ENCODE results near the gene ISYNA1. TPM values are rescaled to one million over a fixed set of nuclear protein-coding genes. Genes with fewer than 3 reads are reported as not detected.

Gene ISYNA1
- total and polyA plus RNA-seq, 2 experiments from 2014 or later: 191 to 208 TPM

DNA sequence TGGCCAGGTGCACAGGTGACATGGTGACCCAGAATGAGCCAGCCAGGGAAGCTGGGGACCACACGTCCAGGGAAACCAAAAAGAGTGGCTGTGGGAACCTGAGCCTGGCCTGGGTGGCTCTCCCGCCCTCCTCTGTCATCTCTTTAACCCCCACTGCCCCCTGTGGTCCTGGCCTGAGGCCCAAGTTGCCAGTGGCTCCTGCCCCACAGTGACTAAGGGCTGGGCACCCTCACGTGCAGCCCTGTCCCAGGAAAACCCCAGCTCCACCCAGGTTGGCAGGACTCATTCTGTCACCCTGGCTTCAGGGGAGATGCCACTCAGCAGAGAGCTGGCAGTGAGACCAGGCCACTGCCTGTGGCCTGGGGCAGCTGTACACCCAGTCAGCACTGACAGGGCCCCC is 30.6 kb upstream of the ISYNA1 start:
- Histone ChIP-seq H3K4me1 (ENCODE audit: insufficient read depth) (peaks cover 5% of the 10 kb centered on the region), H2AFZ (no peak overlapping the region), H3K27me3 (ENCODE audit: insufficient read depth) (no peaks in the 10 kb centered on the region), H4K20me1 (replicated peaks; ENCODE audit: insufficient read depth) (peaks cover 10% of the 10 kb centered on the region; the same call in 1 of the 2 replicates), H3K4me2 (no peak overlapping the region), H3K9me2 (ENCODE audit: insufficient read depth) (no peaks in the 10 kb centered on the region), H3K79me2 (replicated peaks; ENCODE audit: insufficient read depth) (no peaks in the 10 kb centered on the region), H3F3A (replicated peaks; ENCODE audit: low read depth) (no peaks in the 10 kb centered on the region; the same call in 1 of the 2 replicates), H3K36me3 (ENCODE audit: insufficient read depth) (no peaks in the 10 kb centered on the region), H3K4me3 (no peak overlapping the region), H3K27ac (ENCODE audit: low read depth) (no peak overlapping the region)
- TF ChIP-seq NANOG (IDR thresholded peaks at IDR 0.05; ENCODE audit: borderline replicate concordance) (no peak), EZH2 (IDR thresholded peaks at IDR 0.05; ENCODE audit: low read depth, unreplicated experiment) (no peak), ZNF114 (CRISPR knock-in tag; IDR thresholded peaks at IDR 0.05) (no peak), STAT1 (IDR thresholded peaks at IDR 0.05; ENCODE audit: unreplicated experiment) (no peak), EZH2phosphoT487 (IDR thresholded peaks at IDR 0.05; ENCODE audit: unreplicated experiment) (no peak), CTCF (conservative IDR thresholded peaks at IDR 0.05; ENCODE audit: low read depth in 2 of 2) (no peak), CREB1 (CRISPR knock-in tag; IDR thresholded peaks at IDR 0.05; ENCODE audit: low read depth) (no peak), ZNF331 (CRISPR knock-in tag; IDR thresholded peaks at IDR 0.05; ENCODE audit: low read depth) (no peak)
- TF ChIP-seq, protein P1, sequence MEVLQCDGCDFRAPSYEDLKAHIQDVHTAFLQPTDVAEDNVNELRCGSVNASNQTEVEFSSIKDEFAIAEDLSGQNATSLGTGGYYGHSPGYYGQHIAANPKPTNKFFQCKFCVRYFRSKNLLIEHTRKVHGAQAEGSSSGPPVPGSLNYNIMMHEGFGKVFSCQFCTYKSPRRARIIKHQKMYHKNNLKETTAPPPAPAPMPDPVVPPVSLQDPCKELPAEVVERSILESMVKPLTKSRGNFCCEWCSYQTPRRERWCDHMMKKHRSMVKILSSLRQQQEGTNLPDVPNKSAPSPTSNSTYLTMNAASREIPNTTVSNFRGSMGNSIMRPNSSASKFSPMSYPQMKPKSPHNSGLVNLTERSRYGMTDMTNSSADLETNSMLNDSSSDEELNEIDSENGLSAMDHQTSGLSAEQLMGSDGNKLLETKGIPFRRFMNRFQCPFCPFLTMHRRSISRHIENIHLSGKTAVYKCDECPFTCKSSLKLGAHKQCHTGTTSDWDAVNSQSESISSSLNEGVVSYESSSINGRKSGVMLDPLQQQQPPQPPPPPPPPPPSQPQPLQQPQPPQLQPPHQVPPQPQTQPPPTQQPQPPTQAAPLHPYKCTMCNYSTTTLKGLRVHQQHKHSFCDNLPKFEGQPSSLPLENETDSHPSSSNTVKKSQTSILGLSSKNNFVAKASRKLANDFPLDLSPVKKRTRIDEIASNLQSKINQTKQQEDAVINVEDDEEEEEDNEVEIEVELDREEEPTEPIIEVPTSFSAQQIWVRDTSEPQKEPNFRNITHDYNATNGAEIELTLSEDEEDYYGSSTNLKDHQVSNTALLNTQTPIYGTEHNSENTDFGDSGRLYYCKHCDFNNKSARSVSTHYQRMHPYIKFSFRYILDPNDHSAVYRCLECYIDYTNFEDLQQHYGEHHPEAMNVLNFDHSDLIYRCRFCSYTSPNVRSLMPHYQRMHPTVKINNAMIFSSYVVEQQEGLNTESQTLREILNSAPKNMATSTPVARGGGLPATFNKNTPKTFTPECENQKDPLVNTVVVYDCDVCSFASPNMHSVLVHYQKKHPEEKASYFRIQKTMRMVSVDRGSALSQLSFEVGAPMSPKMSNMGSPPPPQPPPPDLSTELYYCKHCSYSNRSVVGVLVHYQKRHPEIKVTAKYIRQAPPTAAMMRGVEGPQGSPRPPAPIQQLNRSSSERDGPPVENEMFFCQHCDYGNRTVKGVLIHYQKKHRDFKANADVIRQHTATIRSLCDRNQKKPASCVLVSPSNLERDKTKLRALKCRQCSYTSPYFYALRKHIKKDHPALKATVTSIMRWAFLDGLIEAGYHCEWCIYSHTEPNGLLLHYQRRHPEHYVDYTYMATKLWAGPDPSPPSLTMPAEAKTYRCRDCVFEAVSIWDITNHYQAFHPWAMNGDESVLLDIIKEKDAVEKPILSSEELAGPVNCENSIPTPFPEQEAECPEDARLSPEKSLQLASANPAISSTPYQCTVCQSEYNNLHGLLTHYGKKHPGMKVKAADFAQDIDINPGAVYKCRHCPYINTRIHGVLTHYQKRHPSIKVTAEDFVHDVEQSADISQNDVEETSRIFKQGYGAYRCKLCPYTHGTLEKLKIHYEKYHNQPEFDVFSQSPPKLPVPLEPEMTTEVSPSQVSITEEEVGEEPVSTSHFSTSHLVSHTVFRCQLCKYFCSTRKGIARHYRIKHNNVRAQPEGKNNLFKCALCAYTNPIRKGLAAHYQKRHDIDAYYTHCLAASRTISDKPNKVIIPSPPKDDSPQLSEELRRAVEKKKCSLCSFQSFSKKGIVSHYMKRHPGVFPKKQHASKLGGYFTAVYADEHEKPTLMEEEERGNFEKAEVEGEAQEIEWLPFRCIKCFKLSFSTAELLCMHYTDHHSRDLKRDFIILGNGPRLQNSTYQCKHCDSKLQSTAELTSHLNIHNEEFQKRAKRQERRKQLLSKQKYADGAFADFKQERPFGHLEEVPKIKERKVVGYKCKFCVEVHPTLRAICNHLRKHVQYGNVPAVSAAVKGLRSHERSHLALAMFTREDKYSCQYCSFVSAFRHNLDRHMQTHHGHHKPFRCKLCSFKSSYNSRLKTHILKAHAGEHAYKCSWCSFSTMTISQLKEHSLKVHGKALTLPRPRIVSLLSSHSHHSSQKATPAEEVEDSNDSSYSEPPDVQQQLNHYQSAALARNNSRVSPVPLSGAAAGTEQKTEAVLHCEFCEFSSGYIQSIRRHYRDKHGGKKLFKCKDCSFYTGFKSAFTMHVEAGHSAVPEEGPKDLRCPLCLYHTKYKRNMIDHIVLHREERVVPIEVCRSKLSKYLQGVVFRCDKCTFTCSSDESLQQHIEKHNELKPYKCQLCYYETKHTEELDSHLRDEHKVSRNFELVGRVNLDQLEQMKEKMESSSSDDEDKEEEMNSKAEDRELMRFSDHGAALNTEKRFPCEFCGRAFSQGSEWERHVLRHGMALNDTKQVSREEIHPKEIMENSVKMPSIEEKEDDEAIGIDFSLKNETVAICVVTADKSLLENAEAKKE (CRISPR knock-in tag; IDR thresholded peaks at IDR 0.05): no peak
- TF ChIP-seq, protein P2, sequence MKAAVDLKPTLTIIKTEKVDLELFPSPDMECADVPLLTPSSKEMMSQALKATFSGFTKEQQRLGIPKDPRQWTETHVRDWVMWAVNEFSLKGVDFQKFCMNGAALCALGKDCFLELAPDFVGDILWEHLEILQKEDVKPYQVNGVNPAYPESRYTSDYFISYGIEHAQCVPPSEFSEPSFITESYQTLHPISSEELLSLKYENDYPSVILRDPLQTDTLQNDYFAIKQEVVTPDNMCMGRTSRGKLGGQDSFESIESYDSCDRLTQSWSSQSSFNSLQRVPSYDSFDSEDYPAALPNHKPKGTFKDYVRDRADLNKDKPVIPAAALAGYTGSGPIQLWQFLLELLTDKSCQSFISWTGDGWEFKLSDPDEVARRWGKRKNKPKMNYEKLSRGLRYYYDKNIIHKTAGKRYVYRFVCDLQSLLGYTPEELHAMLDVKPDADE (IDR thresholded peaks at IDR 0.05): no peak
- TF ChIP-seq, protein P3, sequence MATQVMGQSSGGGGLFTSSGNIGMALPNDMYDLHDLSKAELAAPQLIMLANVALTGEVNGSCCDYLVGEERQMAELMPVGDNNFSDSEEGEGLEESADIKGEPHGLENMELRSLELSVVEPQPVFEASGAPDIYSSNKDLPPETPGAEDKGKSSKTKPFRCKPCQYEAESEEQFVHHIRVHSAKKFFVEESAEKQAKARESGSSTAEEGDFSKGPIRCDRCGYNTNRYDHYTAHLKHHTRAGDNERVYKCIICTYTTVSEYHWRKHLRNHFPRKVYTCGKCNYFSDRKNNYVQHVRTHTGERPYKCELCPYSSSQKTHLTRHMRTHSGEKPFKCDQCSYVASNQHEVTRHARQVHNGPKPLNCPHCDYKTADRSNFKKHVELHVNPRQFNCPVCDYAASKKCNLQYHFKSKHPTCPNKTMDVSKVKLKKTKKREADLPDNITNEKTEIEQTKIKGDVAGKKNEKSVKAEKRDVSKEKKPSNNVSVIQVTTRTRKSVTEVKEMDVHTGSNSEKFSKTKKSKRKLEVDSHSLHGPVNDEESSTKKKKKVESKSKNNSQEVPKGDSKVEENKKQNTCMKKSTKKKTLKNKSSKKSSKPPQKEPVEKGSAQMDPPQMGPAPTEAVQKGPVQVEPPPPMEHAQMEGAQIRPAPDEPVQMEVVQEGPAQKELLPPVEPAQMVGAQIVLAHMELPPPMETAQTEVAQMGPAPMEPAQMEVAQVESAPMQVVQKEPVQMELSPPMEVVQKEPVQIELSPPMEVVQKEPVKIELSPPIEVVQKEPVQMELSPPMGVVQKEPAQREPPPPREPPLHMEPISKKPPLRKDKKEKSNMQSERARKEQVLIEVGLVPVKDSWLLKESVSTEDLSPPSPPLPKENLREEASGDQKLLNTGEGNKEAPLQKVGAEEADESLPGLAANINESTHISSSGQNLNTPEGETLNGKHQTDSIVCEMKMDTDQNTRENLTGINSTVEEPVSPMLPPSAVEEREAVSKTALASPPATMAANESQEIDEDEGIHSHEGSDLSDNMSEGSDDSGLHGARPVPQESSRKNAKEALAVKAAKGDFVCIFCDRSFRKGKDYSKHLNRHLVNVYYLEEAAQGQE (IDR thresholded peaks at IDR 0.05; ENCODE audit: unreplicated experiment): no peak
- no peaks in the 10 kb centered on the region; the same call in 2 of the 3 replicates for H3K9me3 Mint-ChIP-seq
- H3K4me3 Mint-ChIP-seq: no peak overlapping the region
- peaks cover 11% of the 10 kb centered on the region for H3K4me1 Mint-ChIP-seq
- ATAC-seq (no peak), DNase-seq (ENCODE audit: low spot score) (no peak)
- H3K36me3 Mint-ChIP-seq (ENCODE audit: low read depth): no peaks in the 10 kb centered on the region; the same call in 2 of the 3 replicates
- H3K27me3 Mint-ChIP-seq (ENCODE audit: insufficient read depth, low read depth, poor library complexity): peaks cover 19% of the 10 kb centered on the region
- H3K27ac Mint-ChIP-seq: no peak overlapping the region
